K562 (cell line): ENCODE measurements around the gene ANP32B. TPM values are rescaled to one million over a fixed set of nuclear protein-coding genes. Genes with fewer than 3 reads are reported as not detected.

Source experiments
- ATAC-seq: fragments of 200-7000 bp; cut with Tn5 transposase; 3 replicates; pipeline ENCODE4 v1.9.1; 2020; ENCODE audit warnings: moderate library complexity
- BruUV-seq: library from RNA; stranded (reverse); fragments of 400-500 nt; replicated peaks from 2 replicates; lab custom pipeline; 2021; lab: Mats Ljungman, UMichigan
- CTCF ChIA-PET: fragments of 300-600 bp; formaldehyde crosslinking; extraction: SDS; loops from one replicate; lab custom pipeline; 2021; ENCODE audit warnings: low intra/inter-chr PET ratio; lab: Yijun Ruan, JAX
- POLR2A ChIA-PET: fragments of 300-600, 350-650 bp; sonication (Branson Sonifier 250); formaldehyde crosslinking; extraction: SDS; loops from one replicate; lab custom pipeline; 2021; ENCODE audit warnings: antibody characterized with exemption, inconsistent platforms; lab: Yijun Ruan, JAX
- DNase-seq, 4 experiments: peaks; one replicate each; pipeline versions ENCODE4 v3.0.0 to v3.0.0-alpha.2; 2011 to 2018; ENCODE audit warnings: low spot score in 3 of 4, mixed read lengths in 3 of 4; ENCODE audit errors: extremely low read depth in 1 of 4
- FAIRE-seq: peaks from 2 replicates; lab custom pipeline; 2011; peaks lifted over from hg19 to GRCh38; lab: Jason Lieb, UNC
- H2AFZ ChIP-seq: 2 replicates; pipeline ENCODE4 v1.6.0; 2011; ENCODE audit warnings: low read depth, low read length, control low read depth, inconsistent platforms
- H3K27ac ChIP-seq: fragments of 200-600 bp; 3 replicates; pipeline ENCODE4 v1.8.0; 2011; ENCODE audit warnings: low read depth, mild to moderate bottlenecking, control low read depth, inconsistent platforms, low read length, moderate library complexity, mixed read lengths; ENCODE audit errors: extremely low read depth
- H3K27me3 ChIP-seq, 2 experiments: fragments of 300-600 bp in 1 of 2; 2 replicates in 1 of 2; 3 replicates in 1 of 2; pipeline versions ENCODE4 v1.6.0 to v1.8.0; 2011; ENCODE audit warnings: inconsistent platforms in 2 of 2, low read length in 2 of 2, mild to moderate bottlenecking in 1 of 2, mixed read lengths in 1 of 2, moderate library complexity in 1 of 2; ENCODE audit not compliant: control insufficient read depth in 2 of 2, insufficient read depth in 2 of 2
- H3K36me3 ChIP-seq: fragments of 300-600 bp; 3 replicates; pipeline ENCODE4 v1.8.0; 2011; ENCODE audit warnings: mild to moderate bottlenecking, low read length, inconsistent platforms; ENCODE audit not compliant: control insufficient read depth, insufficient read depth
- H3K4me1 ChIP-seq, 2 experiments: fragments of 200-600 bp in 1 of 2; replicated peaks in 1 of 2; 2 replicates in 1 of 2; 3 replicates in 1 of 2; pipeline versions ENCODE4 v1.5.1 to v1.8.0; 2011; ENCODE audit warnings: inconsistent platforms in 2 of 2, low read length in 2 of 2, mild to moderate bottlenecking in 1 of 2, mixed read lengths in 1 of 2, moderate library complexity in 1 of 2; ENCODE audit not compliant: control insufficient read depth in 2 of 2, insufficient read depth in 2 of 2
- H3K4me2 ChIP-seq: 2 replicates; pipeline ENCODE4 v1.6.1; 2011; ENCODE audit warnings: low read length, control low read depth, inconsistent platforms, mixed read lengths; ENCODE audit not compliant: insufficient read depth
- H3K4me3 ChIP-seq: fragments of 200-600 bp; sonication (generic), shearing (Covaris generic); 2 replicates; pipeline ENCODE4 v1.5.1; 2016; ENCODE audit warnings: control low read depth, inconsistent platforms
- H3K79me2 ChIP-seq: fragments of 200-600 bp; 3 replicates; pipeline ENCODE4 v1.8.0; 2011; ENCODE audit warnings: low read length, inconsistent platforms; ENCODE audit not compliant: control insufficient read depth, insufficient read depth
- H3K9ac ChIP-seq, 2 experiments: 2 replicates each; pipeline versions ENCODE4 v1.6.0 to v1.6.1; 2011; ENCODE audit warnings: low read depth in 2 of 2, low read length in 2 of 2, control low read depth in 1 of 2, inconsistent platforms in 1 of 2, mild to moderate bottlenecking in 1 of 2, mixed read lengths in 1 of 2; ENCODE audit not compliant: insufficient read depth in 1 of 2
- H3K9me1 ChIP-seq: one replicate; pipeline ENCODE4 v1.6.0; 2011; ENCODE audit warnings: inconsistent platforms, mild to moderate bottlenecking, low read length, moderate library complexity; ENCODE audit not compliant: control insufficient read depth, insufficient read depth
- H3K9me3 ChIP-seq: replicated peaks from 2 replicates; pipeline ENCODE4 v1.5.1; 2011; ENCODE audit warnings: low read depth, low read length, inconsistent platforms; ENCODE audit not compliant: control insufficient read depth, insufficient read depth
- H4K20me1 ChIP-seq: replicated peaks from 2 replicates; pipeline ENCODE4 v1.6.1; 2011; ENCODE audit warnings: low read length, inconsistent platforms, mixed read lengths; ENCODE audit not compliant: control insufficient read depth, insufficient read depth
- BCLAF1 ChIP-seq, 2 experiments: fragments of 450-650 bp in 1 of 2; IDR thresholded peaks; 2 replicates each; pipeline ENCODE4 v1.6.1; 2011 to 2017; ENCODE audit warnings: low read depth in 2 of 2, antibody characterized with exemption in 1 of 2, borderline replicate concordance in 1 of 2, low read length in 1 of 2, mild to moderate bottlenecking in 1 of 2, mixed read lengths in 1 of 2; ENCODE audit not compliant: control insufficient read depth in 1 of 2
- HMBOX1 ChIP-seq: sonication (generic); IDR thresholded peaks from 2 replicates; pipeline ENCODE4 v1.6.1; 2016
- ZBTB40 ChIP-seq, 2 experiments: fragments of 450-650 bp in 1 of 2; sonication (generic) in 1 of 2; formaldehyde crosslinking in 1 of 2; IDR thresholded peaks; 2 replicates each; pipeline versions ENCODE4 v1.7.1 to v1.9.0; 2016 to 2022; ENCODE audit warnings: inconsistent platforms in 1 of 2, mild to moderate bottlenecking in 1 of 2, missing genetic modification reagents in 1 of 2
- WGBS: fragments of 100-300 bp; shearing (Covaris generic); methylation state at CpG from one replicate; pipeline ENCODE4 v1.1.6; 2016; ENCODE audit warnings: low coverage, mixed read lengths; ENCODE audit not compliant: insufficient coverage; ENCODE audit errors: missing lambda C conversion rate; 5-methylcytosine and 5-hydroxymethylcytosine counted together
- in situ Hi-C: fragments of 300-500 bp; cut with MboI; formaldehyde crosslinking; loops from 4 replicates; pipeline ENCODE4 v1.15.0; 2018; ENCODE audit warnings: inconsistent platforms, mixed read lengths
- intact Hi-C: fragments of 100-400 bp; cut with micrococcal nuclease; formaldehyde crosslinking; loops from 2 replicates; pipeline ENCODE4 v1.14.2; 2022
- polyA plus RNA-seq, 8 experiments: library from polyadenylated mRNA; depleted of rRNA in 4 of 8; stranded (reverse) in 5 of 8; unstranded in 3 of 8; fragments of >200 nt; fragmentation: Nextera tagmentation in 2 of 8; fragmentation: Illumina TruSeq in 1 of 8; extraction: Ambion mirVana in 2 of 8; extraction: Trizol in 1 of 8; gene quantifications; 2 replicates each; pipeline versions ENCODE4 v1.2.1 to v1.2.3, GENCODE V29; 2011 to 2014; ENCODE audit warnings: inconsistent platforms in 1 of 8, missing spikeins in 1 of 8
- total RNA-seq, 7 experiments: library from RNA; depleted of rRNA in 6 of 7; stranded (reverse); fragments of >200 nt in 6 of 7; fragmentation: Illumina TruSeq in 2 of 7; extraction: Trizol in 2 of 7; gene quantifications; 2 replicates each; pipeline versions ENCODE4 v1.2.1 to v1.2.3, GENCODE V29; 2011 to 2021; ENCODE audit warnings: low replicate concordance in 1 of 7

The ANP32B gene
- total and polyA plus RNA-seq, 9 of the 15 experiments (the other 6 are each of a cell fraction or from before 2014, with no cell fraction given): 68.9 to 815 (median 141) TPM

- ChIA-PET CTCF (interaction anchor here (1.0 kb wide), 1 partner anchor 23 kb away, joined by 3 read pairs; no protein-coding TSS in a partner anchor), POLR2A (interaction anchor here (0.6 to 4.4 kb wide), 16 partner anchors 9 to 664 kb away, joined by 3 to 57 read pairs (median 4); partner anchors contain the start of genes ANP32B, TRMO and TSTD2)
- no peaks in the 10 kb centered on the region for H3K9me3 ChIP-seq
- WGBS: under 1% methylated on average over 14 of the region's 14 CpGs
- TSS peak; percentile 48 for BruUV-seq
- peaks cover 44% of the 10 kb centered on the region for H3K36me3 ChIP-seq
- H3K4me2 ChIP-seq: peak overlapping the region; percentile 98
- H3K27me3 ChIP-seq: no peaks in the 10 kb centered on the region
- in situ Hi-C loops: no loop called here
- H3K9me1 ChIP-seq: no peaks in the 10 kb centered on the region
- DNase-seq (peak in 2 of 4 experiments; percentile 38 to 64), ATAC-seq (peak; percentile 5), FAIRE-seq (peak; percentile 55)
- H3K79me2 ChIP-seq: peaks cover 51% of the 10 kb centered on the region
- H3K27ac ChIP-seq: peak overlapping the region; percentile 90
- H3K9ac ChIP-seq: peak overlapping the region; percentile 85 to 97
- H4K20me1 ChIP-seq: no peaks in the 10 kb centered on the region
- peak overlapping the region; percentile 88 for H2AFZ ChIP-seq
- intact Hi-C loops: loop anchor here (10.0 kb wide), 1 partner anchor 362 kb away; the partner anchor contains the start of gene XPA
- peak overlapping the region; percentile 83 for H3K4me3 ChIP-seq
- H3K4me1 ChIP-seq: peaks cover 18% of the 10 kb centered on the region in 2 experiments; a peak in 4 of 5 replicates
- TF ChIP-seq ZBTB40 (IDR thresholded peaks at IDR 0.05) (0 out of 2 replicates have a peak, but pooled peaks have one; percentile 24), ZBTB40 (CRISPR knock-in tag; IDR thresholded peaks at IDR 0.05) (no peak), HMBOX1 (no peak), BCLAF1 (IDR thresholded peaks at IDR 0.05; ENCODE audit: borderline replicate concordance in 1 of 2, control insufficient read depth in 1 of 2, low read depth in 2 of 2, low read length in 1 of 2) (no peak)
These were observed 74.1 kb downstream of the ANP32B start for GRCh38 chr9:98057138-98057799.
